ENCODE measurements around the gene MTMR12. TPM values are rescaled to one million over a fixed set of nuclear protein-coding genes. Genes with fewer than 3 reads are reported as not detected.

Gene MTMR12
- total and polyA plus RNA-seq, 2 of the 13 experiments (the other 11 are each of a cell fraction or from before 2014, with no cell fraction given) = 23.4 to 36.6 TPM

- no peak for TF ChIP-seq KIAA2018 (CRISPR knock-in tag; IDR thresholded peaks at IDR 0.05; ENCODE audit: borderline replicate concordance)
- TF ChIP-seq ZNF230 (CRISPR knock-in tag; IDR thresholded peaks at IDR 0.05) = no peak
- no peak for TF ChIP-seq SOX5 (CRISPR knock-in tag; IDR thresholded peaks at IDR 0.05; ENCODE audit: borderline replicate concordance)
- no peak for TF ChIP-seq DRAP1 (CRISPR knock-in tag; IDR thresholded peaks at IDR 0.05)
- TF ChIP-seq ZFAT (CRISPR knock-in tag; conservative IDR thresholded peaks at IDR 0.05) = no peak
- TF ChIP-seq ZNF232 (CRISPR knock-in tag; IDR thresholded peaks at IDR 0.05; ENCODE audit: borderline replicate concordance) = no peak
- TF ChIP-seq ZNF512 (CRISPR knock-in tag; IDR thresholded peaks at IDR 0.05) = no peak
- no peak for TF ChIP-seq NBN (conservative IDR thresholded peaks at IDR 0.05)
- no peak for TF ChIP-seq ESRRA (CRISPR knock-in tag; IDR thresholded peaks at IDR 0.05; ENCODE audit: low read depth)
- TF ChIP-seq ZNF253 (CRISPR knock-in tag; IDR thresholded peaks at IDR 0.05; ENCODE audit: borderline replicate concordance) = no peak
- TF ChIP-seq, protein P1, sequence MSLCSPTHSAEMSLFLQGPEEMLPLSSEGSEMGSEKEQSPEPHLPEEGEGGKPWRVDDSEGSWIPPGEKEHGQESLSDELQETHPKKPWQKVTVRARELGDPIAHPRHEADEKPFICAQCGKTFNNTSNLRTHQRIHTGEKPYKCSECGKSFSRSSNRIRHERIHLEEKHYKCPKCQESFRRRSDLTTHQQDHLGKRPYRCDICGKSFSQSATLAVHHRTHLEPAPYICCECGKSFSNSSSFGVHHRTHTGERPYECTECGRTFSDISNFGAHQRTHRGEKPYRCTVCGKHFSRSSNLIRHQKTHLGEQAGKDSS (CRISPR knock-in tag; IDR thresholded peaks at IDR 0.05; ENCODE audit: borderline replicate concordance, low read depth) = no peak
- TF ChIP-seq MTF1 (CRISPR knock-in tag; IDR thresholded peaks at IDR 0.05) = no peak
- TF ChIP-seq GATA4 (IDR thresholded peaks at IDR 0.05; ENCODE audit: borderline replicate concordance, low read depth) = no peak
- TF ChIP-seq ZNF772 (CRISPR knock-in tag; IDR thresholded peaks at IDR 0.05) = no peak
- peak; percentile 32; the same call in 1 of the 2 replicates for TF ChIP-seq ZNF775 (CRISPR knock-in tag; IDR thresholded peaks at IDR 0.05; ENCODE audit: borderline replicate concordance)
- no peak for TF ChIP-seq PHF21A (CRISPR knock-in tag; IDR thresholded peaks at IDR 0.05)
- no peak for TF ChIP-seq ZBTB42 (CRISPR knock-in tag; IDR thresholded peaks at IDR 0.05)
- no peak for TF ChIP-seq RXRB (CRISPR knock-in tag; IDR thresholded peaks at IDR 0.05; ENCODE audit: borderline replicate concordance)
- no peak for TF ChIP-seq ZNF552 (CRISPR knock-in tag; IDR thresholded peaks at IDR 0.05; ENCODE audit: borderline replicate concordance)
- TF ChIP-seq ATF7 (IDR thresholded peaks at IDR 0.05) = no peak
- TF ChIP-seq ATF7 (CRISPR knock-in tag; IDR thresholded peaks at IDR 0.05) = no peak
- TF ChIP-seq SP4 (CRISPR knock-in tag; IDR thresholded peaks at IDR 0.05) = 0 out of 2 replicates have a peak, but pooled peaks have one; percentile 30
Observed at GRCh38 chr5:32319392-32319791, 6.7 kb upstream of the MTMR12 start (continued).

Data from HepG2 (cell line).